ENCODE data around the gene LENG8. TPM values are rescaled to one million over a fixed set of nuclear protein-coding genes. Genes with fewer than 3 reads are reported as not detected.

LENG8 gene
- total and polyA plus RNA-seq, 7 donors: 21.7 to 60.2 (median 28.6) TPM

DNA sequence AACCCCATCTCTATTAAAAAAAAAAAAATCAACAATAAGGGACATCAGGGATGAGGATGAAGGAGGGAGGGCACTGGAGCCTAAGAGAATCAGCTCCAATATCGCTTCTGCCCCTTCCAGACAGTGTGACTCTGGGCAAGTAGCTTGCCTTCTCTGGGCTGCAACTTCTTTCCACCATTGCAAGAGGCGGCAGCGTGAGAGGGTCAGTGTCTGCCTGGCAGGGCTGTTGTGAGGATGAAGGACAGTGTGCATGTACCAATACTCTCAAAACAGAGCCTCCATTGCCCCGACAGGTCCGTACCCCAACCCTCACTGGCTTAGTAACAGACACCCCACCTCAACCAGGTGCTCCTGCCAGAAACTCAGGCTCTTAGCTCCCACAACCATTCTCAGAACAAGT, 15.3 kb upstream of the LENG8 start:
- Histone ChIP-seq H3K9me3 (no peaks in the 10 kb centered on the region), H3K36me3 (ENCODE audit: insufficient read depth in 1 of 2, low read depth in 1 of 2) (no peaks in the 10 kb centered on the region), H3K4me3 (no peak overlapping the region), H3K27ac (no peak overlapping the region), H3K27me3 (ENCODE audit: insufficient read depth in 3 of 3, low read length in 2 of 3) (peaks cover 0 to 23% (median 16%) of the 10 kb centered on the region in 3 donors), H3K4me1 (no peaks in the 10 kb centered on the region)
- DNase-seq: no peak
- TF ChIP-seq, protein P1, sequence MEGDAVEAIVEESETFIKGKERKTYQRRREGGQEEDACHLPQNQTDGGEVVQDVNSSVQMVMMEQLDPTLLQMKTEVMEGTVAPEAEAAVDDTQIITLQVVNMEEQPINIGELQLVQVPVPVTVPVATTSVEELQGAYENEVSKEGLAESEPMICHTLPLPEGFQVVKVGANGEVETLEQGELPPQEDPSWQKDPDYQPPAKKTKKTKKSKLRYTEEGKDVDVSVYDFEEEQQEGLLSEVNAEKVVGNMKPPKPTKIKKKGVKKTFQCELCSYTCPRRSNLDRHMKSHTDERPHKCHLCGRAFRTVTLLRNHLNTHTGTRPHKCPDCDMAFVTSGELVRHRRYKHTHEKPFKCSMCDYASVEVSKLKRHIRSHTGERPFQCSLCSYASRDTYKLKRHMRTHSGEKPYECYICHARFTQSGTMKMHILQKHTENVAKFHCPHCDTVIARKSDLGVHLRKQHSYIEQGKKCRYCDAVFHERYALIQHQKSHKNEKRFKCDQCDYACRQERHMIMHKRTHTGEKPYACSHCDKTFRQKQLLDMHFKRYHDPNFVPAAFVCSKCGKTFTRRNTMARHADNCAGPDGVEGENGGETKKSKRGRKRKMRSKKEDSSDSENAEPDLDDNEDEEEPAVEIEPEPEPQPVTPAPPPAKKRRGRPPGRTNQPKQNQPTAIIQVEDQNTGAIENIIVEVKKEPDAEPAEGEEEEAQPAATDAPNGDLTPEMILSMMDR (IDR thresholded peaks at IDR 0.05): no peak
- intact Hi-C loops (cut with DNase I): no loop called here
- ATAC-seq: no peak
- 78 to 95% (median 84%) methylated on average over 5 of the region's 5 CpGs for WGBS, 3 donors

DNA sequence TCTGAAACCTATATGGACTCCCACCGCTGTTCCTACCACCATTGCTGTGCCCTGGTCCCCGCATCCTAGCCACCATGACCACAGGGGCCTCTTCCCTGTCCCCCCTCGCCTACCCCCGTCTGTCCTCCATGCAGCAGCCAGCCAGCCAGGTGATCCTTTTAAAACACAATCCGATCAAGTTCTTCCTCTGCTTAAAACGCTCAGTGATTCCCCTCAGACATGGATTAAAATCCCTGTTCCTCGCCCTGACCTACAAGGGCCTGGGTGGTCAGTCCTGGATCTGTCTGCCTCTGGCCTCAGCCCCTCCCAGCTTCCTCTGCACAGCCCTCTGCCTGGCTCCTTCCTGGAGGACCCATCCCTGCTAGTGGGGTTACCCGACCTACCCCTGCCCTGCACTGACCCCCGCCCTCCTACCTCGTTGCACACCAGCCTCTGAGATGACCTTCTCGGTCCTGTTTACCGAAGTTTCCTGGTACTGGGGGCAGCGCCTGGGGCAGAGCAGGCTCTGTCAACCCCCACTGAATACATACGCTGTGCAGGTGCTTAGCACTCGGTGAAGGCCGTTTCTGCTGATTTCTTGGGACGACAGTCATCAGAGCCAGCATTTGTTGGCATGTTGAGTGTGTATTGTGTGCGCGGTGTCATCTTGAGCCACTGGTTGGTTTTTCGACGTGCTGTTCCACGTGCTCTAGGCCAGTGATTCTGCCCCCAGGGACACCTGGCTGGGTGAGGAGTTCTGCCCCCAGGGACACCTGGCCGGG, 14.7 kb upstream of the LENG8 start:
- ATAC-seq (no peak), DNase-seq (no peak)
- H3K9me3 ChIP-seq: no peaks in the 10 kb centered on the region
- TF ChIP-seq, protein P1 (IDR thresholded peaks at IDR 0.05): no peak
- no peak overlapping the region for H3K27ac ChIP-seq
- no peaks in the 10 kb centered on the region for H3K4me1 ChIP-seq
- H3K36me3 ChIP-seq (ENCODE audit: insufficient read depth in 1 of 2, low read depth in 1 of 2): no peaks in the 10 kb centered on the region
- intact Hi-C loops (cut with DNase I): no loop called here
- peaks cover 0 to 18% (median 13%) of the 10 kb centered on the region in 3 donors for H3K27me3 ChIP-seq (ENCODE audit: insufficient read depth in 3 of 3, low read length in 2 of 3)
- WGBS, 3 donors: 49 to 57% (median 56%) methylated on average over 23 of the region's 23 CpGs
- H3K4me3 ChIP-seq: no peak overlapping the region

DNA sequence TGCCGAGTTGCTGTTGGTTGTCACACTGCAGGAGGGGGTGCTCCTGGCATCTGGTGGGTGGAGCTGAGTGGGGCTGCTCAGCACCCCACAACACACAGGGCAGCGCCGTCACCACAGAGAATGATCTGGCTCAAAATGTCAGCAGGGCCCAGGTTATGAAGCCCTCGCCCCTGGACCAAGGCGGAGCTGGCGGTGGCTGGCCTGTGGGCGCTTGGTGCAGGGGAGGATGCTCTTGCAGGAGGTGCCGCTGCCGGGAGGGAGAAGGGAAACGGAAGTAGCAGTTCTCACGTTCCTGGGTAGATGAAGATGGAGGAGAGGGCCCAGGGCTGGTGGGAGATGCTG, 14.2 kb upstream of the LENG8 start:
- Histone ChIP-seq H3K36me3 (ENCODE audit: insufficient read depth in 1 of 2, low read depth in 1 of 2) (no peaks in the 10 kb centered on the region), H3K27ac (no peak overlapping the region), H3K27me3 (ENCODE audit: insufficient read depth in 3 of 3, low read length in 2 of 3) (peaks cover 0 to 12% (median 10%) of the 10 kb centered on the region in 3 donors), H3K9me3 (no peaks in the 10 kb centered on the region), H3K4me1 (no peaks in the 10 kb centered on the region), H3K4me3 (no peak overlapping the region)
- 41 to 47% (median 46%) methylated on average over 11 of the region's 11 CpGs for whole genome bisulfite sequencing, 3 donors
- TF ChIP-seq, protein P1 (IDR thresholded peaks at IDR 0.05): no peak
- ATAC-seq (peak in 1 of 4 donors; percentile 11), DNase-seq (no peak)
- intact Hi-C loops (cut with DNase I): no loop called here

DNA sequence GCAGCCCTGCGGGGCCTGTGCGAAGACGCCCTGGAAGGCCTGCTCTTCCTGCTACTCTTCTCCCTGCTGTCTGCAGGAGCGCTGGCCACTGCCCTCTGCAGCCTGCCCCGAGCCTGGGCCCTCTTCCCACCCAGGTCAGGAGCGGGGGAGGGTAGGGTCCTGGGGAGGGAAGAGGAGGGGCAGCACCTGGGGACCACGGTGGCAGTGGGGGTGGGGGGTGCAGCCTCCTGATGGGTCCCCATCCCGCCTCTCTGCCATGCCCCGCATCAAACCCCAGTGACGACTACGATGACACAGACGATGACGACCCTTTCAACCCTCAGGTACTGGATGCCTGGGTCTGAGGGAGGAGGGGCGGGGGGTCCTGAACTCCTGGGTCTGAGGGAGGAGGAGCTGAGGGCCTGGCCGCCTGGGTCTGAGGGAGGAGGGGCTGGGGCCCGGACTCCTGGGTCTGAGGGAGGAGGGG, 13.4 kb upstream of the LENG8 start:
- Histone ChIP-seq H3K9me3 (no peaks in the 10 kb centered on the region), H3K36me3 (ENCODE audit: insufficient read depth in 1 of 2, low read depth in 1 of 2) (peaks cover 0 to 6% of the 10 kb centered on the region in 2 donors), H3K27me3 (ENCODE audit: insufficient read depth in 3 of 3, low read length in 2 of 3) (peaks cover 0 to 8% (median 6%) of the 10 kb centered on the region in 3 donors), H3K4me3 (no peak overlapping the region), H3K27ac (no peak overlapping the region), H3K4me1 (no peaks in the 10 kb centered on the region)
- WGBS, 3 donors: 26 to 44% (median 36%) methylated on average over 12 to 16 of the region's 16 CpGs
- intact Hi-C loops (cut with DNase I): no loop called here
- ATAC-seq (peak; percentile 5 to 23 (median 21)), DNase-seq (no peak)
- TF ChIP-seq, protein P1 (IDR thresholded peaks at IDR 0.05): no peak
